Tibial nerve (tissue), 4 donors: ENCODE data around the gene NEGR1. TPM values are rescaled to one million over a fixed set of nuclear protein-coding genes. Genes with fewer than 3 reads are reported as not detected.

Experiments
- DNase-seq, 2 donors: peaks; one replicate each; pipeline ENCODE4 v3.0.0-alpha.2; 2019; ENCODE audit warnings: low spot score in 2 of 2
- H3K27ac ChIP-seq, 4 donors: fragments of 200-600 bp; sonication (generic) in 3 of 4; one replicate each; pipeline ENCODE4 v1.5.1; 2017 to 2019; ENCODE audit warnings: mild to moderate bottlenecking in 1 of 4
- H3K27me3 ChIP-seq, 2 donors: fragments of 200-600 bp; sonication (generic) in 1 of 2; one replicate each; pipeline versions ENCODE4 v1.5.1 to v1.6.0; 2017 to 2019
- H3K36me3 ChIP-seq, 3 donors: fragments of 200-600 bp; sonication (generic); one replicate each; pipeline ENCODE4 v1.5.1; 2018 to 2019
- H3K4me1 ChIP-seq, 4 donors: fragments of 200-600 bp; sonication (generic) in 3 of 4; one replicate each; pipeline ENCODE4 v1.5.1; 2017 to 2019
- H3K4me3 ChIP-seq, 4 donors: fragments of 200-600 bp; sonication (generic) in 3 of 4; one replicate each; pipeline ENCODE4 v1.5.1; 2017 to 2019; ENCODE audit warnings: mild to moderate bottlenecking in 1 of 4, moderate library complexity in 1 of 4
- H3K9me3 ChIP-seq, 4 donors: fragments of 200-600 bp; sonication (generic) in 3 of 4; one replicate each; pipeline ENCODE4 v1.5.1; 2017 to 2019
- CTCF ChIP-seq, 5 experiments: fragments of 200-600 bp in 3 of 5; fragments of 450-650 bp in 2 of 5; sonication (generic) in 3 of 5; IDR thresholded peaks; one replicate each; pipeline ENCODE4 v1.5.1; 2016 to 2019; ENCODE audit warnings: antibody characterized with exemption in 5 of 5, mild to moderate bottlenecking in 3 of 5, moderate library complexity in 2 of 5
- EP300 ChIP-seq, 2 donors: sonication (generic); formaldehyde crosslinking; IDR thresholded peaks; one replicate each; pipeline ENCODE4 v1.6.1; 2017; ENCODE audit warnings: antibody characterized with exemption in 2 of 2, mild to moderate bottlenecking in 1 of 2
- POLR2A ChIP-seq, 2 donors: fragments of 450-650 bp; IDR thresholded peaks; one replicate each; pipeline ENCODE4 v1.6.1; 2017; ENCODE audit warnings: antibody characterized with exemption in 2 of 2, mild to moderate bottlenecking in 2 of 2, moderate library complexity in 2 of 2
- WGBS, 2 donors: methylation state at CpG; one replicate each; pipeline ENCODE4 v1.1.5; 2018; 5-methylcytosine and 5-hydroxymethylcytosine counted together
- total RNA-seq, 4 donors: library from RNA; depleted of rRNA; stranded (reverse); fragments of >200 nt; gene quantifications; one replicate each; pipeline ENCODE4 v1.1.0, GENCODE V29; 2016

Gene NEGR1
- total RNA-seq, 4 donors from 2014 or later, result 46.0 to 58.2 (median 52.4) TPM

GRCh38 chr1:71587961-71588360, 694.4 kb downstream of the NEGR1 start:
- H3K36me3 ChIP-seq, result no peaks in the 10 kb centered on the region
- TF ChIP-seq EP300 (IDR thresholded peaks at IDR 0.05) (no peak), CTCF (IDR thresholded peaks at IDR 0.05) (peak; percentile 5 to 38 (median 26))
- H3K9me3 ChIP-seq, result no peaks in the 10 kb centered on the region
- WGBS, 2 donors, result 32 to 33% methylated on average over 3 of the region's 3 CpGs
- H3K27me3 ChIP-seq, result no peaks in the 10 kb centered on the region
- no peak overlapping the region for H3K4me3 ChIP-seq
- peaks cover 0 to 13% (median 0%) of the 10 kb centered on the region in 4 donors for H3K4me1 ChIP-seq
- no peak overlapping the region for H3K27ac ChIP-seq
- no peak for DNase-seq

GRCh38 chr1:71586030-71586429, 696.3 kb downstream of the NEGR1 start:
- Histone ChIP-seq H3K36me3 (no peaks in the 10 kb centered on the region), H3K27me3 (no peaks in the 10 kb centered on the region), H3K4me1 (peaks cover 0 to 13% (median 0%) of the 10 kb centered on the region in 4 donors), H3K4me3 (no peak overlapping the region), H3K27ac (no peak overlapping the region), H3K9me3 (no peaks in the 10 kb centered on the region)
- no peak for DNase-seq
- TF ChIP-seq CTCF (IDR thresholded peaks at IDR 0.05), result no peak
- TF ChIP-seq EP300 (IDR thresholded peaks at IDR 0.05), result no peak
- no peak for TF ChIP-seq POLR2A (IDR thresholded peaks at IDR 0.05)
- 85 to 87% methylated on average over 3 of the region's 3 CpGs for WGBS, 2 donors

- no peaks in the 10 kb centered on the region for H3K9me3 ChIP-seq
- no peaks in the 10 kb centered on the region for H3K36me3 ChIP-seq
- H3K4me3 ChIP-seq, result no peak overlapping the region
- H3K27me3 ChIP-seq, result no peaks in the 10 kb centered on the region
- no peak overlapping the region for H3K27ac ChIP-seq
- H3K4me1 ChIP-seq, result peaks cover 0 to 6% (median 0%) of the 10 kb centered on the region in 4 donors
- DNase-seq, result no peak
- TF ChIP-seq EP300 (IDR thresholded peaks at IDR 0.05) (no peak), POLR2A (IDR thresholded peaks at IDR 0.05) (no peak), CTCF (IDR thresholded peaks at IDR 0.05) (no peak)
- WGBS, 2 donors, result 70 to 86% methylated on average over 2 of the region's 2 CpGs
Measured at GRCh38 chr1:71583756-71584155, 698.6 kb downstream of the NEGR1 start.

GRCh38 chr1:71582673-71583072, 699.7 kb downstream of the NEGR1 start:
- no peak for TF ChIP-seq POLR2A (IDR thresholded peaks at IDR 0.05)
- TF ChIP-seq EP300 (IDR thresholded peaks at IDR 0.05), result no peak
- no peak for TF ChIP-seq CTCF (IDR thresholded peaks at IDR 0.05)
- Histone ChIP-seq H3K27me3 (no peaks in the 10 kb centered on the region), H3K36me3 (no peaks in the 10 kb centered on the region), H3K27ac (no peak overlapping the region), H3K4me3 (no peak overlapping the region), H3K4me1 (peaks cover 0 to 3% (median 0%) of the 10 kb centered on the region in 4 donors), H3K9me3 (no peaks in the 10 kb centered on the region)
- DNase-seq, result no peak
- 73 to 79% methylated on average over 3 of the region's 3 CpGs for WGBS, 2 donors

- no peak for TF ChIP-seq CTCF (IDR thresholded peaks at IDR 0.05)
- no peak for TF ChIP-seq EP300 (IDR thresholded peaks at IDR 0.05)
- no peak for TF ChIP-seq POLR2A (IDR thresholded peaks at IDR 0.05)
- no peak overlapping the region for H3K4me3 ChIP-seq
- 50 to 60% methylated on average over 3 of the region's 3 CpGs for WGBS, 2 donors
Measured at GRCh38 chr1:71577451-71578131, 704.7 kb downstream of the NEGR1 start.

More at GRCh38 chr1:71577451-71578131, 704.7 kb downstream of the NEGR1 start:
- Histone ChIP-seq H3K36me3 (no peaks in the 10 kb centered on the region), H3K4me1 (peaks cover 0 to 4% (median 0%) of the 10 kb centered on the region in 4 donors), H3K27ac (no peak overlapping the region), H3K27me3 (no peaks in the 10 kb centered on the region), H3K9me3 (no peaks in the 10 kb centered on the region)
- no peak for DNase-seq
